ENCODE data around the gene CNST.

CNST gene

GRCh38 chr1:246629030-246629429, 62.8 kb downstream of the CNST start:
- Histone ChIP-seq H3K9ac (ENCODE audit: low read depth, low read length, poor library complexity, severe bottlenecking) (no peak overlapping the region), H3K4me1 (ENCODE audit: insufficient read depth, low read length, poor library complexity, severe bottlenecking) (no peaks in the 10 kb centered on the region), H3K4me2 (ENCODE audit: low read depth, low read length, poor library complexity, severe bottlenecking) (no peak overlapping the region), H3K9me2 (replicated peaks; ENCODE audit: low read depth, low read length) (no peaks in the 10 kb centered on the region), H2AFZ (ENCODE audit: low read length) (no peak overlapping the region), H3F3A (ENCODE audit: low read depth) (no peaks in the 10 kb centered on the region), H3K36me3 (ENCODE audit: insufficient read depth, low read length) (peaks cover 34% of the 10 kb centered on the region; the same call in 1 of the 2 replicates), H4K20me1 (ENCODE audit: insufficient read depth, low read length, poor library complexity, severe bottlenecking) (no peaks in the 10 kb centered on the region), H3K79me2 (ENCODE audit: insufficient read depth, low read length) (no peaks in the 10 kb centered on the region), H3K27me3 (ENCODE audit: insufficient read depth, low read length, poor library complexity, severe bottlenecking) (no peaks in the 10 kb centered on the region), H3K9me3 (ENCODE audit: insufficient read depth, low read depth, low read length) (no peaks in the 10 kb centered on the region), H3K4me3 (ENCODE audit: low read length, poor library complexity, severe bottlenecking) (no peak overlapping the region)
- no peak for TF ChIP-seq EZH2phosphoT487 (IDR thresholded peaks at IDR 0.05; ENCODE audit: borderline replicate concordance)
- TF ChIP-seq CTCF (conservative IDR thresholded peaks at IDR 0.05; ENCODE audit: low read length) = no peak

- Histone ChIP-seq H3K4me3 (ENCODE audit: low read length, poor library complexity, severe bottlenecking) (no peak overlapping the region), H3F3A (ENCODE audit: low read depth) (no peaks in the 10 kb centered on the region), H3K4me1 (ENCODE audit: insufficient read depth, low read length, poor library complexity, severe bottlenecking) (no peaks in the 10 kb centered on the region), H3K27me3 (ENCODE audit: insufficient read depth, low read length, poor library complexity, severe bottlenecking) (no peaks in the 10 kb centered on the region), H4K20me1 (ENCODE audit: insufficient read depth, low read length, poor library complexity, severe bottlenecking) (no peaks in the 10 kb centered on the region), H3K79me2 (ENCODE audit: insufficient read depth, low read length) (no peaks in the 10 kb centered on the region), H3K9ac (ENCODE audit: low read depth, low read length, poor library complexity, severe bottlenecking) (no peak overlapping the region), H3K4me2 (ENCODE audit: low read depth, low read length, poor library complexity, severe bottlenecking) (no peak overlapping the region), H3K36me3 (ENCODE audit: insufficient read depth, low read length) (peaks cover 40% of the 10 kb centered on the region), H3K9me3 (ENCODE audit: insufficient read depth, low read depth, low read length) (no peaks in the 10 kb centered on the region), H3K9me2 (replicated peaks; ENCODE audit: low read depth, low read length) (no peaks in the 10 kb centered on the region), H2AFZ (ENCODE audit: low read length) (no peak overlapping the region)
- TF ChIP-seq EZH2phosphoT487 (IDR thresholded peaks at IDR 0.05; ENCODE audit: borderline replicate concordance) (no peak), CTCF (conservative IDR thresholded peaks at IDR 0.05; ENCODE audit: low read length) (no peak)
These were observed 63.7 kb downstream of the CNST start for GRCh38 chr1:246629976-246630375.

- TF ChIP-seq EZH2phosphoT487 (IDR thresholded peaks at IDR 0.05; ENCODE audit: borderline replicate concordance) (no peak), CTCF (conservative IDR thresholded peaks at IDR 0.05; ENCODE audit: low read length) (no peak)
- Histone ChIP-seq H3K9me2 (replicated peaks; ENCODE audit: low read depth, low read length) (no peaks in the 10 kb centered on the region), H3K36me3 (ENCODE audit: insufficient read depth, low read length) (peaks cover 41% of the 10 kb centered on the region), H3K79me2 (ENCODE audit: insufficient read depth, low read length) (no peaks in the 10 kb centered on the region), H3K9me3 (ENCODE audit: insufficient read depth, low read depth, low read length) (no peaks in the 10 kb centered on the region), H3F3A (ENCODE audit: low read depth) (no peaks in the 10 kb centered on the region), H3K4me2 (ENCODE audit: low read depth, low read length, poor library complexity, severe bottlenecking) (no peak overlapping the region), H3K4me3 (ENCODE audit: low read length, poor library complexity, severe bottlenecking) (no peak overlapping the region), H3K27me3 (ENCODE audit: insufficient read depth, low read length, poor library complexity, severe bottlenecking) (no peaks in the 10 kb centered on the region), H3K4me1 (ENCODE audit: insufficient read depth, low read length, poor library complexity, severe bottlenecking) (no peaks in the 10 kb centered on the region), H3K9ac (ENCODE audit: low read depth, low read length, poor library complexity, severe bottlenecking) (no peak overlapping the region), H4K20me1 (ENCODE audit: insufficient read depth, low read length, poor library complexity, severe bottlenecking) (no peaks in the 10 kb centered on the region), H2AFZ (ENCODE audit: low read length) (no peak overlapping the region)
These were observed 65.2 kb downstream of the CNST start for GRCh38 chr1:246631426-246631825.

Data from Loucy (cell line).